H1 (cell line): ENCODE data around the gene SFXN1. TPM values are rescaled to one million over a fixed set of nuclear protein-coding genes. Genes with fewer than 3 reads are reported as not detected.

Source experiments
- CTCF ChIA-PET: fragments of 300-600 bp; sonication (Branson Sonifier 250); formaldehyde crosslinking; loops from one replicate; lab custom pipeline; 2021; ENCODE audit not compliant: partially characterized antibody; lab: Charles Lee
- POLR2A ChIA-PET: fragments of 300-600 bp; sonication (Branson Sonifier 250); formaldehyde crosslinking; loops from one replicate; lab custom pipeline; 2021; ENCODE audit warnings: inconsistent platforms; ENCODE audit not compliant: partially characterized antibody; lab: Charles Lee
- DNase-seq, 2 experiments: peaks; one replicate each; pipeline versions ENCODE4 v3.0.0 to v3.0.0-alpha.2; 2010 to 2022; ENCODE audit warnings: low spot score in 2 of 2, low read depth in 1 of 2, mixed read lengths in 1 of 2
- FAIRE-seq: peaks from 2 replicates; lab custom pipeline; 2011; peaks lifted over from hg19 to GRCh38; lab: Jason Lieb, UNC
- H2AFZ ChIP-seq: 2 replicates; pipeline ENCODE4 v1.8.1; 2012; ENCODE audit warnings: low read length, inconsistent platforms
- H2AK5ac ChIP-seq: 2 replicates; pipeline ENCODE4 v1.6.1; 2013; ENCODE audit warnings: low read depth, low read length
- H2BK120ac ChIP-seq: replicated peaks from 2 replicates; pipeline ENCODE3; 2013; ENCODE audit warnings: low read depth, low read length, inconsistent platforms
- H2BK12ac ChIP-seq: 2 replicates; pipeline ENCODE4 v1.6.1; 2013; ENCODE audit warnings: low read depth, low read length
- H2BK15ac ChIP-seq: 2 replicates; pipeline ENCODE4 v1.6.1; 2013; ENCODE audit warnings: low read length
- H2BK20ac ChIP-seq: 2 replicates; pipeline ENCODE4 v1.6.1; 2013; ENCODE audit warnings: low read length
- H2BK5ac ChIP-seq: 2 replicates; pipeline ENCODE4 v1.6.1; 2013; ENCODE audit warnings: low read depth, low read length
- H3K14ac ChIP-seq: 2 replicates; pipeline ENCODE4 v1.6.1; 2013; ENCODE audit warnings: inconsistent platforms; ENCODE audit not compliant: insufficient read length
- H3K18ac ChIP-seq: 2 replicates; pipeline ENCODE4 v1.6.1; 2013; ENCODE audit warnings: low read length; ENCODE audit errors: extremely low read depth
- H3K23ac ChIP-seq: 2 replicates; pipeline ENCODE4 v1.6.1; 2013; ENCODE audit warnings: inconsistent platforms; ENCODE audit not compliant: insufficient read length
- H3K23me2 ChIP-seq: 2 replicates; pipeline ENCODE4 v1.6.1; 2013; ENCODE audit warnings: low read depth, low read length
- H3K27ac ChIP-seq: 2 replicates; pipeline ENCODE4 v1.6.1; 2011; ENCODE audit warnings: low read depth, low read length, inconsistent platforms
- H3K27me3 ChIP-seq, 4 experiments: replicated peaks in 1 of 4; 1 replicate in 1 of 4; 2 replicates in 3 of 4; pipeline versions ENCODE4 v1.6.1 to v1.8.1; 2011 to 2013; ENCODE audit warnings: low read length in 3 of 4, mild to moderate bottlenecking in 3 of 4, inconsistent platforms in 2 of 4, mixed read lengths in 2 of 4, moderate library complexity in 1 of 4; ENCODE audit not compliant: control insufficient read depth in 3 of 4, insufficient read depth in 3 of 4; ENCODE audit errors: extremely low read depth in 1 of 4
- H3K36me3 ChIP-seq, 4 experiments: 2 replicates each; pipeline versions ENCODE4 v1.6.1 to v1.8.1; 2011 to 2013; ENCODE audit warnings: mild to moderate bottlenecking in 4 of 4, low read length in 3 of 4, moderate library complexity in 2 of 4, control low read depth in 1 of 4, inconsistent platforms in 1 of 4; ENCODE audit not compliant: insufficient read depth in 4 of 4, control insufficient read depth in 2 of 4
- H3K4ac ChIP-seq: replicated peaks from 2 replicates; pipeline ENCODE3; 2013; ENCODE audit warnings: low read length, low read depth, mixed read lengths, inconsistent platforms; ENCODE audit not compliant: insufficient read length
- H3K4me1 ChIP-seq, 4 experiments: replicated peaks in 1 of 4; 1 replicate in 1 of 4; 2 replicates in 3 of 4; pipeline versions ENCODE4 v1.6.1 to v1.8.1; 2011 to 2013; ENCODE audit warnings: low read length in 3 of 4, inconsistent platforms in 2 of 4, mixed read lengths in 1 of 4; ENCODE audit not compliant: insufficient read depth in 4 of 4, control insufficient read depth in 3 of 4
- H3K4me2 ChIP-seq, 2 experiments: 2 replicates each; pipeline versions ENCODE4 v1.6.1 to v1.8.1; 2011 to 2013; ENCODE audit warnings: low read depth in 2 of 2, low read length in 2 of 2, control low read depth in 1 of 2, inconsistent platforms in 1 of 2, mild to moderate bottlenecking in 1 of 2; ENCODE audit not compliant: insufficient read depth in 1 of 2
- H3K4me3 ChIP-seq, 4 experiments: fragments of 200-600, 300-600 bp in 1 of 4; sonication (generic), shearing (Covaris generic), sonication (Bioruptor Twin) in 1 of 4; 2 replicates each; pipeline versions ENCODE4 v1.5.1 to v1.8.1; 2011 to 2016; ENCODE audit warnings: low read length in 4 of 4, low read depth in 3 of 4, control low read depth in 2 of 4, inconsistent platforms in 2 of 4, mild to moderate bottlenecking in 2 of 4, mixed read lengths in 1 of 4, moderate library complexity in 1 of 4; ENCODE audit not compliant: insufficient read depth in 2 of 4; ENCODE audit errors: extremely low read depth in 1 of 4
- H3K56ac ChIP-seq: replicated peaks from 2 replicates; pipeline ENCODE3; 2013; ENCODE audit warnings: low read depth, mild to moderate bottlenecking, mixed read lengths, low read length, inconsistent platforms; ENCODE audit not compliant: insufficient read length
- H3K79me1 ChIP-seq: 2 replicates; pipeline ENCODE4 v1.6.1; 2013; ENCODE audit warnings: low read depth, low read length, control low read depth
- H3K79me2 ChIP-seq, 2 experiments: 2 replicates each; pipeline versions ENCODE4 v1.6.1 to v1.8.1; 2012 to 2013; ENCODE audit warnings: low read length in 2 of 2, mild to moderate bottlenecking in 2 of 2, inconsistent platforms in 1 of 2; ENCODE audit not compliant: insufficient read depth in 2 of 2, control insufficient read depth in 1 of 2
- H3K9ac ChIP-seq, 4 experiments: replicated peaks in 1 of 4; 1 replicate in 1 of 4; 2 replicates in 3 of 4; pipeline versions ENCODE4 v1.6.1 to v1.8.1; 2011 to 2013; ENCODE audit warnings: low read depth in 3 of 4, low read length in 3 of 4, control low read depth in 2 of 4, mild to moderate bottlenecking in 2 of 4, moderate library complexity in 2 of 4, inconsistent platforms in 1 of 4; ENCODE audit errors: extremely low read depth in 1 of 4
- H3K9me3 ChIP-seq, 2 experiments: 2 replicates each; pipeline versions ENCODE4 v1.6.1 to v1.8.1; 2012 to 2013; ENCODE audit warnings: mild to moderate bottlenecking in 2 of 2, moderate library complexity in 2 of 2, control low read depth in 1 of 2, inconsistent platforms in 1 of 2, low read depth in 1 of 2, low read length in 1 of 2, mixed read lengths in 1 of 2; ENCODE audit not compliant: insufficient read depth in 2 of 2
- H4K20me1 ChIP-seq, 2 experiments: replicated peaks in 1 of 2; 2 replicates each; pipeline versions ENCODE3 to v1.8.1; 2011 to 2013; ENCODE audit warnings: inconsistent platforms in 2 of 2, low read length in 2 of 2, mild to moderate bottlenecking in 1 of 2; ENCODE audit not compliant: insufficient read depth in 2 of 2, control insufficient read depth in 1 of 2
- H4K5ac ChIP-seq: 2 replicates; pipeline ENCODE4 v1.6.1; 2013; ENCODE audit warnings: low read length, low read depth, mixed read lengths, inconsistent platforms; ENCODE audit not compliant: insufficient read length
- H4K8ac ChIP-seq: 2 replicates; pipeline ENCODE4 v1.8.0; 2013; ENCODE audit warnings: mild to moderate bottlenecking, moderate library complexity, low read length, inconsistent platforms; ENCODE audit not compliant: insufficient read depth; ENCODE audit errors: extremely low read depth
- H4K91ac ChIP-seq: replicated peaks from 2 replicates; pipeline ENCODE3; 2013; ENCODE audit warnings: low read length, mixed read lengths, inconsistent platforms; ENCODE audit not compliant: insufficient read length
- ATF3 ChIP-seq: IDR thresholded peaks from 2 replicates; pipeline ENCODE4 v1.6.1; 2011; ENCODE audit warnings: low read depth, mild to moderate bottlenecking, low read length; ENCODE audit not compliant: insufficient read depth
- CBX8 ChIP-seq: fragments of 300-800, 300-1000 bp; sonication (generic); IDR thresholded peaks from 2 replicates; pipeline ENCODE4 v1.7.1; 2016; ENCODE audit warnings: low read depth, low read length, borderline replicate concordance
- E2F6 ChIP-seq: IDR thresholded peaks from 2 replicates; pipeline ENCODE4 v1.6.1; 2012; ENCODE audit warnings: inconsistent platforms
- EZH2 ChIP-seq: fragments of 200-600 bp; sonication (generic); IDR thresholded peaks from 2 replicates; pipeline ENCODE4 v1.7.1; 2012; ENCODE audit warnings: low read depth, mild to moderate bottlenecking, moderate library complexity, low read length, inconsistent platforms; ENCODE audit not compliant: severe bottlenecking
- JUND ChIP-seq: IDR thresholded peaks from 2 replicates; pipeline ENCODE4 v1.6.1; 2011; ENCODE audit warnings: mild to moderate bottlenecking, improper control_type of control experiment, low read length
- RAD21 ChIP-seq, 2 experiments: IDR thresholded peaks in 1 of 2; conservative IDR thresholded peaks in 1 of 2; 2 replicates each; pipeline ENCODE4 v1.6.1; 2011; ENCODE audit warnings: low read depth in 2 of 2, low read length in 2 of 2, improper control_type of control experiment in 1 of 2, inconsistent platforms in 1 of 2, mild to moderate bottlenecking in 1 of 2, moderate library complexity in 1 of 2
- SP1 ChIP-seq: IDR thresholded peaks from 2 replicates; pipeline ENCODE4 v1.6.1; 2011; ENCODE audit warnings: low read depth, low read length
- SP2 ChIP-seq: IDR thresholded peaks from 2 replicates; pipeline ENCODE4 v1.6.1; 2012; ENCODE audit warnings: mild to moderate bottlenecking, low read length, inconsistent platforms
- ZNF274 ChIP-seq: IDR thresholded peaks from 2 replicates; pipeline ENCODE4 v1.7.0; 2012; ENCODE audit warnings: low read length, borderline replicate concordance; ENCODE audit errors: extremely low read depth
- WGBS, 2 experiments: shearing (Covaris generic) in 1 of 2; methylation state at CpG; one replicate each; pipeline versions ENCODE4 v1.1.6 to v1.1.7; 2013 to 2015; ENCODE audit warnings: low lambda C conversion rate in 2 of 2, mixed read lengths in 2 of 2, inconsistent platforms in 1 of 2, low coverage in 1 of 2, missing lambda C conversion rate in 1 of 2; ENCODE audit not compliant: insufficient replicate concordance in 2 of 2, insufficient coverage in 1 of 2, insufficient read length in 1 of 2; ENCODE audit errors: extremely low coverage in 1 of 2, missing lambda C conversion rate in 1 of 2; 5-methylcytosine and 5-hydroxymethylcytosine counted together
- polyA plus RNA-seq, 7 experiments: library from polyadenylated mRNA; depleted of rRNA in 3 of 7; stranded (reverse) in 5 of 7; unstranded in 2 of 7; fragments of >200 nt in 5 of 7; fragments of 200-250 nt in 2 of 7; gene quantifications; 1 replicate in 5 of 7; 2 replicates in 1 of 7; 4 replicates in 1 of 7; pipeline versions ENCODE4 v1.2.1 to v1.2.3, GENCODE V29; 2011 to 2013; ENCODE audit warnings: missing spikeins in 2 of 7, mixed read lengths in 2 of 7
- total RNA-seq: library from RNA; stranded (reverse); fragmentation: NEBNext Ultra II Directional; extraction: Animal tissue kit (Norgen Biotek cat#: 25700); gene quantifications from 2 replicates; pipeline ENCODE4 v1.2.1, GENCODE V29; 2021

SFXN1 gene
- total and polyA plus RNA-seq, 2 of the 8 experiments (the other 6 are each of a cell fraction or from before 2014, with no cell fraction given) = 72.7 to 97.6 TPM

GRCh38 chr5:175491223-175491622 is 12.9 kb downstream of the SFXN1 start:
- no peak overlapping the region for H3K56ac ChIP-seq
- H3K14ac ChIP-seq = no peak overlapping the region
- no peak overlapping the region for H3K27ac ChIP-seq
- H2AFZ ChIP-seq = no peak overlapping the region
- no peak overlapping the region for H2AK5ac ChIP-seq
- no peak for FAIRE-seq
- H4K5ac ChIP-seq = no peak overlapping the region
- ChIA-PET CTCF (interaction anchor here (0.6 to 1.4 kb wide), 4 partner anchors 26 to 1070 kb away, joined by 3 to 4 read pairs (median 4); no protein-coding TSS in a partner anchor), POLR2A (interaction anchor here (1.2 kb wide), 1 partner anchor 12 kb away, joined by 3 read pairs; no protein-coding TSS in a partner anchor)
- no peak overlapping the region for H3K9ac ChIP-seq
- H4K8ac ChIP-seq = no peak overlapping the region
- H3K4ac ChIP-seq = no peak overlapping the region
- H4K20me1 ChIP-seq = peaks cover 10 to 16% of the 10 kb centered on the region in 2 experiments
- no peaks in the 10 kb centered on the region for H3K9me3 ChIP-seq
- no peaks in the 10 kb centered on the region for H3K4me1 ChIP-seq
- H3K79me2 ChIP-seq = peaks cover 5 to 54% of the 10 kb centered on the region in 2 experiments
- no peak overlapping the region for H2BK120ac ChIP-seq
- H3K27me3 ChIP-seq = no peaks in the 10 kb centered on the region
- H3K79me1 ChIP-seq = peaks cover 12% of the 10 kb centered on the region
- WGBS, 2 experiments = 92% methylated on average over 5 of the region's 6 CpGs; no CpG with 5 or more reads in 1 of the 2 experiments
- peaks cover 8 to 40% (median 29%) of the 10 kb centered on the region in 4 experiments for H3K36me3 ChIP-seq
- no peak for DNase-seq
- no peak overlapping the region for H2BK15ac ChIP-seq
- H2BK12ac ChIP-seq = no peak overlapping the region
- H3K23me2 ChIP-seq = no peaks in the 10 kb centered on the region
- no peak overlapping the region for H3K4me3 ChIP-seq
- H3K4me2 ChIP-seq = no peak overlapping the region
- no peak overlapping the region for H2BK5ac ChIP-seq
- H2BK20ac ChIP-seq = no peak overlapping the region
- H3K18ac ChIP-seq = no peak overlapping the region
- H4K91ac ChIP-seq = no peak overlapping the region
- H3K23ac ChIP-seq = no peak overlapping the region
- no peak for TF ChIP-seq SP2
- TF ChIP-seq RAD21 (IDR thresholded peaks at IDR 0.05 in 1 of 2, conservative IDR thresholded peaks at IDR 0.05 in 1 of 2; ENCODE audit: low read depth in 2 of 2, low read length in 2 of 2) = no peak
- TF ChIP-seq E2F6 = no peak
- TF ChIP-seq ATF3 = no peak
- TF ChIP-seq ZNF274 = no peak
- no peak for TF ChIP-seq SP1
- no peak for TF ChIP-seq JUND
- no peak for TF ChIP-seq EZH2
- no peak for TF ChIP-seq CBX8
